Inflammatory macrophage treated with lipopolysaccharide for 4 hours (primary cell): ENCODE results near the gene AAMDC.
"Not testable (repeated sequence)": the region's sequence is repeated elsewhere in the genome, so short reads cannot be mapped to it uniquely, and the experiment has no call there.

Experiments
- DNase-seq: peaks from one replicate; pipeline ENCODE4 v3.0.0-alpha.2; 2020

The AAMDC gene

GRCh38 chr11:77890100-77890614 lies 69.2 kb downstream of the AAMDC start:
- not testable (repeated sequence) for DNase-seq

DNA sequence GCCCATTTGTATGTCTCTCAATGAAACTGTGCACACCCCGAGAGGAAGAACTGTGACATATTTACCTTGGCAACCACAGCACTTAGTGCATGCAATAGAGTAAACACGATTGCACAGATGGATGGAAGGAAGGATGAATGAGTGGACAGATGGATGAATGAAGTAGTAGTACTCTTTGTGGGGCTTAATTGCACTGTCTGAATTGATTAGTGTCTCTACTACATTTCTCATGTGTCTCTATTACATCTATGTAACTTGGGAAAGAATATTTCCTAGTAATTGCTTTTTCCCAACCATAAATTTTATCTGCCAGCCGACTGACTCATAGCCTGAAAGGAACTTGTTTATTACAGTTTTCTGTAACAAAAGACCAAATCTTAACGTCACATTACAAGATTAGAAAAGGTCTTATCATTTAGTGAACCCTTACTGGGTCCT lies 69.7 kb downstream of the AAMDC start:
- not testable (repeated sequence) for DNase-seq

DNA sequence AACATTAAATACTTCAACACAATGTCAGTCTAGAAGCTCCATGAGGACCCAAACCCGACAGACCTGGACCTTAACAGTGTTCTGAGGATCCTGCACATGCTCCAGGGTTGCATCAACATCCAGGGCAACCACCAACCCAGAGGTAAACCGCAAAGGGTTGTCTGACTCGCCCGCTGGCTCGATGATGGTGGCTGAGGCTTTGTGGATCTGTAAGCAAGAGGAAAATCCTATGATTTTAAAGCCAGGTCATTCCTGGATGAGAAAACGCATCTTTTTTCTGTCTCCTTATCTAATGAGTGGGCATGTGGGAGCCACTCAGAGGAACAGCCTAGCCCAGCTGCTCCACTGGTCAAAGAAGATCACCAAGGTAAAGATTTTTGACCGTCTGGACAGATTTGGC lies 70.3 kb downstream of the AAMDC start:
- not testable (repeated sequence) for DNase-seq

DNA sequence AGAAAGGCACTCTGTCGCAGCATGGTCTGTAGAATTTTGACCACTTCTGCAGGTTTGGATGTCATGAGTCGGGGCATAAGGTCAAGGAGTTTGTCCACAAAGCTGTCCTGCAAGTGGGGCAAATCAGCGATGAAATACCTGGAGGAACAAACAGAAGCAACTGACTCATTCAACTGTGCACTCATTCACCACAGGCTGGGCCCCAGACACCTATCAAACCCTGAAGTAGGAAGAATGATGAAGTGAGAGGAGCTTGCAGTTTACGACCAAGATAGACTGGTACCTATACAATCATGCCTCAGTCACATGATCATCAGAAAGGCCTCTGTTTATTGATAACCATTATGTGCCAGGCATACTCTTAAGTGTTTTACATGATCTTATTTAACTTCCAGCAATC lies 70.8 kb downstream of the AAMDC start:
- DNase-seq = not testable (repeated sequence)

DNA sequence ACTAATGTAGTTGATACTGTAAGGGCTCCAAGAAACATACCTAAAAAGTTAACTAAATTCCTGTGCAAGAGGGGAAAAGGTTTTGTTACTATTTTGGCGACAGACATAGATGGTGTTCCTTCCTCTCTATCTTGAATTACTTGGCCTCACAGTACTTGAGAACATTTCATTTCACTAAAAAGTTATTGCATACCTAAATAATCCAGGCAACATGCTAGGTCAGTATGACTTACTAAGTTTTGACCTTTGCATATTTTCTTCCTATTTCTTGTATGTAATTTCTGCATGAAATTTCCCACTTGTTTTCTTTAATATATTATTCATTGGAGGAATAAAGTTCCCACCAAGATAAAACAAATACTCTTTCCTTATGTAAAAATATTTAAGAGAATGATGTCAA lies 74.0 kb downstream of the AAMDC start:
- DNase-seq = not testable (repeated sequence)

DNA sequence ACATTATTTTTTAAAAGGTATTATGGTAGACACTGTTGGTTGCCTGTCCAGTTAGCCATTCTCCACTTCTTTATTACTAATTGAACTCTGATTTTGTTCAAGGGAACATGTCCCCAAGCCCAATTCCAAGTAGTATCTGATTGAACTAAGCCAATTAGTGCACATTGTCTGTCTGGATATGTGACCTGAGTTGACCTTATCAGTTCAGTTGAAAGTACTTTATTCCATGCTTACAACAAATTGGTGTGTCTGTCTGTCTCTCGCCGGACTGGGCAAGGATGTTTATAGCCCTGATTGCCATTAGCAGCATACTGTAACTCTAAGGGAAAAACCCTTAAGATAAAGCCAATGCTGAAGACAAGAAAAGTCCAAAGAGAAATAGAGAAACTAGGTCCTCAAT lies 87.9 kb downstream of the AAMDC start:
- no peak for DNase-seq

- DNase-seq = no peak
These were observed 88.3 kb downstream of the AAMDC start for GRCh38 chr11:77909277-77909676.

DNA sequence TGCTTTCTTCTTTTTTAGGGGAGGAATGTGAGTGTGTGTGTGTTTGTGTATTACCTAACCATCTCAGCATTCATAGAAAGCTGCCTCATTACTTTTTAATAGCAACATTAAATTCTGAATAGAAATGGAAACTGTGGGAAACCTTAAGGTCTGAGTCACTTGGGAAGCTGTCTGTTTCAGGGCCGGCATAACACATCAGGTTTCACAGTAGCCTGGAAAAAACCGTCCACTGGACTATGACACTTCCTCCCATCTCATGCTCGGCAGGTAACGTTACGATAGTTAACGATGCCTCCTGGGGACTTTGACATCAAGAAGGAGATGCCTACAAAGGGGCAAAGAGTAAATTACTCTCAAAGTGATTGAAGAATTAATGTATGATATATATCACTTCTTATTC lies 89.9 kb downstream of the AAMDC start:
- DNase-seq = not testable (repeated sequence)

GRCh38 chr11:77913608-77914306 lies 92.8 kb downstream of the AAMDC start:
- DNase-seq = not testable (repeated sequence)

- DNase-seq = not testable (repeated sequence)
These were observed 93.4 kb downstream of the AAMDC start for GRCh38 chr11:77914307-77914791.

DNA sequence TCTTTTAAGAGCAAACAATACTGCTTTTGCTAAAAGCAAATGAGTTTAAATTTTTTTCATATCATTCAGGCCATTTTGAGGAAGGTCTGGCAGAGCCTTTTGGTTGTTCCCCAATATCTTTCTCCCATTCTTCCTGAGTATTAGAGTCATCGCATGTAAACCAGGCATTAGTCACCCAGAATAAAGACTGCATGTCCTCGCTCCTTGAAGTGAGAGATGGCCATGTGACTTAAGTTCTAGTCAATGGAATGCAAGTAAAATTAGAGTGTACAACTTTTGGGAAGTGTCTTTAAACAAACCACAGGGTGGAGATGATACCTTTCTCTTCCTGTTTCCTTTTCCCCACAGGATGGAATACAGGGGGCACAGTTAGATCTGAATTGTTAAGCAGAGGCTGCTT lies 96.8 kb downstream of the AAMDC start:
- peak; percentile 1 for DNase-seq
